ENCODE results near the gene SLC29A2. TPM values are rescaled to one million over a fixed set of nuclear protein-coding genes. Genes with fewer than 3 reads are reported as not detected.

SLC29A2 gene
- total RNA-seq, 1 donor from 2014 or later: 5.7 TPM

DNA sequence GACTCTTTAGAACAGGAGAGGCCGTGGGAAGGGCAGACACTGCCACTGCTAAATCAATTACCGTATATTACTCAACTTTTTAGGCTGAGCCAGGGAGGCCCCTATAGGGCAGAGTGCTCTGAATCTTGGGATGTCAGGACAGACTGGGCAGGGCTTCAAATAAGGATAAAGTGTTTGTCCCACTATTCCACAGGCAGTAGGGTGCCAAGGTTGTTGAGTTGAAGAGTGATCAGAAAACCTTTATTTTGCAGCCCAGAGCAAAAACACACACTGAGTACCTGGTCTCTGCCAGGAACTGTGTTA lies 22.5 kb downstream of the SLC29A2 start:
- TF ChIP-seq CTCF (IDR thresholded peaks at IDR 0.05; ENCODE audit: unreplicated experiment): no peak
- Mint-ChIP-seq H3K4me1 (ENCODE audit: unreplicated experiment) (peaks cover 20% of the 10 kb centered on the region), H3K4me3 (ENCODE audit: unreplicated experiment) (no peak overlapping the region), H3K36me3 (ENCODE audit: low read depth, unreplicated experiment) (peaks cover 9% of the 10 kb centered on the region), H3K27ac (ENCODE audit: unreplicated experiment) (no peak overlapping the region), H3K9me3 (ENCODE audit: unreplicated experiment) (no peaks in the 10 kb centered on the region), H3K27me3 (ENCODE audit: unreplicated experiment) (peaks cover 10% of the 10 kb centered on the region)
- no peak for DNase-seq (ENCODE audit: low spot score)

DNA sequence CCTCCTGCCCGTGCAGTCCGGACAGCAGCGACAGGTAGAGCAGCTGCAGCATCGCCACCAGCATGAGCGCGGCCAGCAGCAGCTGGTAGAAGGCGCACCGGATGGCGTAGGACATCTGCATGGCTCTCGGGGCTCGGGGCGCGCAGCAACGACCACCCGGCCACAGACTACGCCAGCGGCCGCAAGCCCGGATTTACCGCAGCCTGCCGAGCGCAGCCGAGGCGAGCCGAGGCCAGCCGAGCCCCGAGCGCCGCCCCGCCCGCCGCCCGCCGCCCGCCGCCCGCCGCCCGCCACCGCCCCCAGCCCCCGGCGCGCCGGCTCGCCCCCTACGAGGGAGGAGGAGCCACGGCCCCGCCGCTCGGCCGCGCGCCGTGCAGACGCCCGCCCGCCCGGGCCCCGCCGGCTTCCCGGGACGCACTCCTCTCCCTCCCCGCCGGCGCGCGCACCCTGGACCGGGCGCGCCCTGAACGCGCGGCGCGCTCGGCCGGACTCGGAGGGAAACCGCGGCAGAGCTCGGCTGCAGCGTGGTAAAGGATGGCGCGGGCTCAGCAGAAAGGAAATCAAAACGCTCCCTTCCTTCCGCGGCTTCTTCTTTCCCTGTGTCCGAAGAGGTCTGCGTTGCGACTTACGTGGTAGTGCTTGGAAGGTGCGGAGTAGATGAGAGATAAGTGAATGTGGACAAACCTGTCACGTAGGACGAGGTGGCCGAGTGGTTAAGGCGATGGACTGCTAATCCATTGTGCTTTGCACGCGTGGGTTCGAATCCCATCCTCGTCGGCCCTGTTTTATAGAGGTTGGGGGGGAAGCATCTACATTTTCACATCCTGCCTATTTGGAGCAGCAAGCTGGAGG lies 23.9 kb downstream of the SLC29A2 start, which contains the start of gene B4GAT1:
Gene B4GAT1, minus strand, starts transcription at position 205 of the 852 bp plus-strand sequence. Its CDS starts 84 bp downstream, at position 121.
- TF ChIP-seq CTCF (IDR thresholded peaks at IDR 0.05; ENCODE audit: unreplicated experiment): no peak
- DNase-seq (ENCODE audit: low spot score): peak; percentile 79
- H3K4me3 Mint-ChIP-seq (ENCODE audit: unreplicated experiment): peak within 1 kb of the TSS; percentile 94
- H3K36me3 Mint-ChIP-seq (ENCODE audit: low read depth, unreplicated experiment): peaks cover 9% of the 10 kb centered on the region
- no peaks in the 10 kb centered on the region for H3K9me3 Mint-ChIP-seq (ENCODE audit: unreplicated experiment)
- peaks cover 22% of the 10 kb centered on the region for H3K4me1 Mint-ChIP-seq (ENCODE audit: unreplicated experiment)
- H3K27me3 Mint-ChIP-seq (ENCODE audit: unreplicated experiment): peaks cover 10% of the 10 kb centered on the region
- peak within 1 kb of the TSS; percentile 95 for H3K27ac Mint-ChIP-seq (ENCODE audit: unreplicated experiment)

DNA sequence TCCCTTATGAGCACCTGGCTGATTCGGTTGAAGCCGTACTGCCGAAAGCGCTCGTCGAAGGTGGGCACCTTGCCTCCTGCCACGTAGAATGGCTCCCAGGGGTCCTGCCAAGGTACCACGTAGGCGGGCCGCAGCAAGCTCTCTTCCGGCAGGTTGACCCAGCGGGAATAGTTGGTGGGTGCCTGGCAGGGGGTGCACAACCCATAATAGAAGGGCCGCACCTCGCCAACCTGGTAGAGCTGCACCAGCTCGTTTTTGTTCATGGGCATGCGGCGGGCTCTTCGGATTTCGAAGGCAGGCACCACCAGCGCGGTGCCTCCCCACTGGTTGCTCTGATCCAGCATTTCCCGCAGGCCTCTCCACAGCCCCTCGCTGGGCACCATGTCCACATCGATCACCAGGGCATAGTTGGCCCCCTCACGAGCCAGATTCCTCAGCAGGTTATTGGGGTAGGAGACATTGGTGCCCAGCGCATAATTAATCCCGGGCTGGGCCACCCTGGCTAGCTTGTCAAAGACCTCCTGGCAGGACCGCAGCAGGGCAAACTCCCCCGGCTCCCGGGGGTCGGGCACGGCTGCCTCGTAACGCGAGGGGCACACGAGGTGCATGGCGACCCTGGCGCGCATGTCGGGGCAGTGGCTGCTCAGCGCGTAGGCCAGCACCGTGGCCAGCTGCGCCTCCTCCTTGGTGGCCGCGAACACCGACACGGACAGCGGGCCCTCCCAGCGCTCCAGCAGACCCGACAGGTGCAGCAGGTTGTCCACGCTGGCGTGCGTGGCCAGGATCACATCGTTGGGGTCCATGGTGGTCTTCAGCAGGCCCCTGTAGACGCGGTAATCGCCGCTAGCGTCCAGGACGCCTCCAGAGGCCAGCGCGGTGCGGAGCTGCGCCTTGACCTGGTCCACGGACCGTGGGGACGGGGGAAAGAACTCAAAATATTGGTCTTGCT lies 24.8 kb downstream of the SLC29A2 start:
- no peak for DNase-seq (ENCODE audit: low spot score)
- peaks cover 16% of the 10 kb centered on the region for H3K36me3 Mint-ChIP-seq (ENCODE audit: low read depth, unreplicated experiment)

GRCh38 chr11:66345316-66345649 lies 26.3 kb downstream of the SLC29A2 start:
- Mint-ChIP-seq H3K36me3 (ENCODE audit: low read depth, unreplicated experiment) (peaks cover 22% of the 10 kb centered on the region), H3K27me3 (ENCODE audit: unreplicated experiment) (peaks cover 17% of the 10 kb centered on the region), H3K9me3 (ENCODE audit: unreplicated experiment) (no peaks in the 10 kb centered on the region), H3K27ac (ENCODE audit: unreplicated experiment) (peak overlapping the region; percentile 84), H3K4me3 (ENCODE audit: unreplicated experiment) (peak overlapping the region; percentile 98), H3K4me1 (ENCODE audit: unreplicated experiment) (peaks cover 22% of the 10 kb centered on the region)
- no peak for DNase-seq (ENCODE audit: low spot score)
- TF ChIP-seq CTCF (IDR thresholded peaks at IDR 0.05; ENCODE audit: unreplicated experiment): no peak

More for the DNA sequence above, 24.8 kb downstream of the SLC29A2 start:
- TF ChIP-seq CTCF (IDR thresholded peaks at IDR 0.05; ENCODE audit: unreplicated experiment): no peak
- peaks cover 22% of the 10 kb centered on the region for H3K4me1 Mint-ChIP-seq (ENCODE audit: unreplicated experiment)
- H3K4me3 Mint-ChIP-seq (ENCODE audit: unreplicated experiment): peak overlapping the region; percentile 98
- H3K27ac Mint-ChIP-seq (ENCODE audit: unreplicated experiment): peak overlapping the region; percentile 24
- peaks cover 13% of the 10 kb centered on the region for H3K27me3 Mint-ChIP-seq (ENCODE audit: unreplicated experiment)
- H3K9me3 Mint-ChIP-seq (ENCODE audit: unreplicated experiment): no peaks in the 10 kb centered on the region
